Activated gamma-delta T cell (primary cell): ENCODE results near the gene TOP3B.
A peak's percentile ranks its signal among the peaks of the same experiment; 100 is the strongest.

Experiments
- DNase-seq: peaks from one replicate; lab custom pipeline; 2025; lab: John Stamatoyannopoulos, UW
- total RNA-seq, 2 donors: gene quantifications; one replicate each; lab custom pipeline; 2026; lab: John Stamatoyannopoulos, UW

The TOP3B gene, protein sequence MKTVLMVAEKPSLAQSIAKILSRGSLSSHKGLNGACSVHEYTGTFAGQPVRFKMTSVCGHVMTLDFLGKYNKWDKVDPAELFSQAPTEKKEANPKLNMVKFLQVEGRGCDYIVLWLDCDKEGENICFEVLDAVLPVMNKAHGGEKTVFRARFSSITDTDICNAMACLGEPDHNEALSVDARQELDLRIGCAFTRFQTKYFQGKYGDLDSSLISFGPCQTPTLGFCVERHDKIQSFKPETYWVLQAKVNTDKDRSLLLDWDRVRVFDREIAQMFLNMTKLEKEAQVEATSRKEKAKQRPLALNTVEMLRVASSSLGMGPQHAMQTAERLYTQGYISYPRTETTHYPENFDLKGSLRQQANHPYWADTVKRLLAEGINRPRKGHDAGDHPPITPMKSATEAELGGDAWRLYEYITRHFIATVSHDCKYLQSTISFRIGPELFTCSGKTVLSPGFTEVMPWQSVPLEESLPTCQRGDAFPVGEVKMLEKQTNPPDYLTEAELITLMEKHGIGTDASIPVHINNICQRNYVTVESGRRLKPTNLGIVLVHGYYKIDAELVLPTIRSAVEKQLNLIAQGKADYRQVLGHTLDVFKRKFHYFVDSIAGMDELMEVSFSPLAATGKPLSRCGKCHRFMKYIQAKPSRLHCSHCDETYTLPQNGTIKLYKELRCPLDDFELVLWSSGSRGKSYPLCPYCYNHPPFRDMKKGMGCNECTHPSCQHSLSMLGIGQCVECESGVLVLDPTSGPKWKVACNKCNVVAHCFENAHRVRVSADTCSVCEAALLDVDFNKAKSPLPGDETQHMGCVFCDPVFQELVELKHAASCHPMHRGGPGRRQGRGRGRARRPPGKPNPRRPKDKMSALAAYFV
- 53.6 to 55.9 reads per million in 2 donors for total RNA-seq

GRCh38 chr22:21982338-21982965 lies at the start of gene TOP3B:
Gene TOP3B, minus strand, starts transcription at chr22:21982787. Its CDS starts 7,078 bp downstream, at chr22:21975709.
- peak; percentile 51 for DNase-seq

DNA sequence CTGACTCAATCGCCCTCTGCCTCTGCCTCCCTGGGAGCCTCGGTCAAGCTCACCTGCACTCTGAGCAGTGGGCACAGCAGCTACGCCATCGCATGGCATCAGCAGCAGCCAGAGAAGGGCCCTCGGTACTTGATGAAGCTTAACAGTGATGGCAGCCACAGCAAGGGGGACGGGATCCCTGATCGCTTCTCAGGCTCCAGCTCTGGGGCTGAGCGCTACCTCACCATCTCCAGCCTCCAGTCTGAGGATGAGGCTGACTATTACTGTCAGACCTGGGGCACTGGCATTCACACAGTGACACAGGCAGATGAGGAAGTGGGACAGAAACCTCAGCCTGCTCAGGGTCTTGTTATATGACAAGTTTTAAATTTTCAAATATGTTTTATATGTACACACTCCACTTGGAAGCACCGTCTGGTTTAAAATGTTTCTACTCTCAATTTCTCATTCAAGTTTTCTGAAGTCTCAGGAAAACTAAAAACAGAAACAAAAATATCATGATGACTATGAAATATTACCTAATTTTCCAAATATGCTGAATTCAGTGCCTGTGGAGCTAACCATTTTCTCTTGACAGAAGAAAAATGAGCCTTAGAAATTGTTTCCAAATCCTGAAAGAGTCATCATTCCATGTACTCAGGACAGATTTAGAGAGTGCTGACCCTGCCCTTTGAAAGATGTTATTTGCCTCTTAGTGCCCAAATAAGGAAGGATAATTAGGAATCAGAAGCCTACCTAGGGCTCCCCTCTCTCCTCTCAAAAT lies 48.8 kb upstream of the TOP3B start:
- no peak for DNase-seq

GRCh38 chr22:22030493-22031182 lies 48.1 kb upstream of the TOP3B start:
- DNase-seq: no peak

DNA sequence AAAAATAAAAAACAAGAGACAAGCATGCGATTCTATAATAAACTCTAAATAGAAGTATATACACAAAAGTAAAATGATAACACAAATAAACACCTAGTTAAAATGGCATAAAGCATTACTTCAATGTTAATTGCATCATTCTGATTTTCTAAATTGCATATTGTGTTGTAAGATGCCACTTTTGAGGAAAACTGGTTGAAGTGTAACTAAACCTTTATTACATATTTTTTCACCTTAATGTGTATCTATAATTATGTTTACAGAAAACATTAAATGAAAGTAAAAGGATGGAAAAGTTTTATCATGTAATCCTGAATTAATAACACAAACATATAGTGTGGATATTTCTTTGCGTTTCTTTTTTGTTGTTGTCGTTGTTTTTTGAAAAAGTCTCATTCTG lies 45.4 kb upstream of the TOP3B start:
- DNase-seq: no peak

DNA sequence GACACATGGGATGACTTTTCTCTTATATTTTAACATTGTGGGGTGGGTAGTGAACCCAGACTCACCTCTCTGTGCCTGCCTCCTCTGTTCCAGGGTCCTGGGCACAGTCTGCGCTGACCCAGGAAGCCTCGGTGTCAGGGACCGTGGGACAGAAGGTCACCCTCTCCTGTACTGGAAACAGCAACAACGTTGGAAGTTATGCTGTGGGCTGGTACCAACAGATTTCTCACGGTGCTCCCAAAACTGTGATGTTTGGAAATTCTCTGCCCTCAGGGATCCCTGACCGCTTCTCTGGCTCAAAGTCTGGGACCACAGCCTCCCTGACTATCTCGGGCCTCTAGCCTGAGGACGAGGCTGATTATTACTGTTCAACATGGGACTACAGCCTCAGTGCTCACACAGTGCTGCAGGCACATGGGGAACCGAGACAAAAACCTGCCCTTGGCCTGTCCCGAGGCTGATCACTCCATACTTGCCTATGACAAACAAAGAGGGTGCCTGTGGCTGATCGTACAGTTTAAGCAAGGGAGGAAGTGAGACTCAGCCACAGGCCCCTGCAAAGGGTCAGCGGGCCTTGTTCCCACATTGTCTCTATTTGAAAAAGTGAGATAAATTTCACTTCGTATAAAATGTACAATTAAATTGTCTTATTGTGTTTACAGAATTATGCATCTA lies 43.7 kb upstream of the TOP3B start:
- DNase-seq: no peak

- DNase-seq: no peak
Measured at GRCh38 chr22:22025320-22026156, 43.0 kb upstream of the TOP3B start.

DNA sequence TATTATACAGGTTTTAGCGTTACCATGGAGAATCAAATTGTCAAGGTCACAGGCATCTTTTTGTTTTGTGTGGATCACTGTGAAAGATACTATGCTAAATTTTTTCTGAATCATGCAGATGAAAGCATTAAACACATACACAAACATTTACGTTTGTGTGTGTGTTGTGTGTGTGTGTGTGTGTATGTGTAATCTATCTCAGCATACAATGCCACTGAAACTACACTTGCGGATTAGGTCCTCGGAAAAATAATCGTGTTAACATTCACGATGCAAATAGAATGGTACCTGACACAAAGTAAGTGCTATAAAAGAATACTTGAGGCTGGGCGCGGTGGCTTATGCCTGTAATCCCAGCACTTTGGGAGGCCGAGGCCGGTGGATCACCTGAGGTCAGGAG lies 41.9 kb upstream of the TOP3B start:
- no peak for DNase-seq

DNA sequence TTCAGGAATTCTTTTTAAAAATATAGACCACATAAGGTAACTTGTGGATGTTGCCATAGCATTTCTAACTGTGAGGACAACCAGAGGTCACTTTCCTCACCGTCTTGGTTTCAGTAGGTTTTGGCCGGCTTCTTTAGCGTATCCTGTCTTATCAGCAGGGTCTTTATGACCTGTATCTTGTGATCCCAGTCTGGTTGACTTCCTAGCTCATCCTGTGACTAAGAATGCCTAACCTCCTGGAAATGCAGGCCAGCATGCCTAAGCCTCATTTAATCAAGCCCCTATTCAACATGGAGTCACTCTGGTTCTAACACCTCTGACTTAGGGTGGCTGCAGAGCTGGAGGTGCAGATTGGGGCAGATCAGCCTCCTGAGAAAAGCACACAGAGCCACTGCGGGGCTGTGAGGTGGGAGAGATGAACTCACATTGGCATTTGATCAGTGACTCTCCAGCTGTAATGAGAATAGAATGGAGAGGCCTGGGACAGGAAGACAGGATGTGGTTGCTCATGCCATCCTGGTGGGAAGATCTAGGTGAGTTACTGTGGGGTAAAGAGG lies 41.1 kb upstream of the TOP3B start:
- no peak for DNase-seq

DNA sequence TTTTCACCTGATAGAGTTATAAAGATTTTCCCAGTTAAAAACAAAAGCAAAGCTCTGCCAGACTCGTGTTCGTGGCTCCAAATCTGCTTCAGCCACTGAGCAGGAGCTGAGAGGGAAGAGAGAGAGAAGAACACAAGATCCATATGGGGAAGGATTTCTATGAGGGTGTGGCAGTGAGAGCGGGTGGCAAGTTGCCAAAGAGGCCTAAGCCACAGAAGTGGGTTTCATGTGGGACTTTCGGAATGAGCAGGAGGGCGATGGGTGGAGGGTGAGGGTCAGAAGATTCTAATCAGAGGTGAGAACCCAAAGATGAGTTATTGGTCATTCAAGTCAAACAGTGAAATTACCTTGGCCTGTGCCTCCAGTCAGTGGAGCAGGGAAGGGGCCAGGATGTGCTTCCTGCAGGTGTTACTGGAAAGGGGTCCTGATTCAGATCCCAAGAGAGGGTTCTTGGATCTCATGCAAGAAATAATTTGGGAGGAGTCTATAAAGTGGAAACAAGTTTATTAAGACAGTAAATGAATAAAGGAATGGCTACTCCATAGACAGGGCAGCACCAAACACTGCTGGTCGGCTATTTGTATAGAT lies 40.5 kb upstream of the TOP3B start:
- no peak for DNase-seq

DNA sequence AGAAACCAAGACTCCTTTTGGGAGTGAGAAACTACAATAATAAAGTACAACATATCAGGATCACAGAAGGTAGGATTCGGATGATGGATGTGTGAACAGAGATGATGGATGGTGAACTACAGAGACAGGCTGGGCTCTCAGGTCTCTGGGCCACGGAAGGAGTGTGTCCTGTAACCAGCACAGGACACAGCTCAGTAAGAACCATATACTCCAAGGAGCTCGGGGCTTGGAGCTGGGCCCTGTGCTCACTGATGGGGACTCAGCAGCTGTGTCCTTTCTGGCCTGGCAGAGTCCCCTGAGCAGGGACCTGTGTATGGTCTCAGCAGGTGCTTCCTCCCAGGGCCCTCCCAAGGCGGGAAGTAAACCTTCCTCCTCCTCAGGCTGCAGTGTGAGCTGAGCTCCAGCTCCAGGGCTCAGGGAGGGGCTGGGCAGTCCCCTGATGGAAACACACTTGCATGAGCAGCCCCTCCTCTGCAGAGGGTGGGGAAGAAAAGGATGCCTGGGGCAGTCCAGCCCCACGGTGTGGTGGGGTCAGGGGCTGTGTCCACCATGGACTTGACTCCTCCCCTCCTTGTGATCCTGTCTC lies 39.8 kb upstream of the TOP3B start:
- no peak for DNase-seq

- DNase-seq: no peak
Measured at GRCh38 chr22:22021162-22021750, 38.7 kb upstream of the TOP3B start.

- DNase-seq: no peak
Measured at GRCh38 chr22:22020425-22020852, 37.9 kb upstream of the TOP3B start.

GRCh38 chr22:22019659-22020424 lies 37.3 kb upstream of the TOP3B start:
- DNase-seq: no peak

DNA sequence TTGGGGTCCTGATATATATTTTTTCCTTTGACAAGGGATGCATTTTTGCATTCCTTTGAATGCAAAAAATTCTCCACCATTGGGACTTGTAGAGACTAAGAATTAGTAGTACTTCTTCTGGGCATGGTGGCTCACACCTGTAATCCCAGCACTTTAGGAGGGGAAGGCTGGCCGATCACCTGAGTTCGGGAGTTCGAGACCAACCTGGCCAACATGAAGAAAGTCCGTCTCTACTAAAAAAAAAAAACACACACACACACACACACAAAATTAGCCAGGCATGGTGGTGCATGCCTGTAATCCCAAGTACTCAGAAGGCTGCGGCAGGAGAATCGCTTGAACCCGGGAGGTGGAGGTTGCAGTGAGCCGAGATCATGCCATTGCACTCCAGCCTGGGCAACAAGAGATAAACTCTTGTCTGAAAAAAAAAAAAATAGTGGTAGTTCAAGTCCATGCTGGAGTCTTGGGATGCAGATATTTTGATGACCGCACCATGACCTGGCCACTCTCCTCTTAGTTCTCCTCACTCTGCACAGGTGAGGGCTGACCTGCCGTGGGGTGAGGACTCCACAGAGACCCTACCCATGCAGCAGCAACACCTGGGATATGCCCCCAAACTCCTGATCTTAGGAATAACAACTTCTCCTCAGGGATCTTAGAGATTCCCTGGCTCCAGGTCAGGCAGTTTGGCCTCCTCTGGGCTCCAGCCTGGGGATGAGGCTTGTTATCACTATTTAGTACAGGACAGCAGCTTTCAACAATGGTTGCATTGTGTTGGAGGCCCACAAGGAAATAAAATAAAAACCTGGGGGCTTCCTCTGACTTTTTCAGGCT lies 36.5 kb upstream of the TOP3B start:
- DNase-seq: no peak

DNA sequence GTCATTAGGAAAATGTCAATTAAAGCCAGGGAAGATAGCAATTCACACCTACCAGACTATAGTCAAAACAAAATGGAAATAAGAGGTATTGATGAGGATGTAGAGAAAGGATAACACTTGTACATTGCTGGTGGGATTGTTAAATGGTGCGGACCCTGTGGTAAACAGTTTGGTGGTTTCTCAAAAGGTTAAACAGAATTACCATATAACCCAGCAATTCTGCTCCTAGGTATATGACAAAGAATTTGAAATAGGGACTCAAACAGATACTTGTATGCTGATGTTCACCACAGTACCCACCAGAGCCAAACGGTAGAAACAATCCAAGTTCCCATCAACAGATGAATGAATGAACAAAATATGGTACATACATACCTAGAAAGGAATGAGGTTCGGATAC lies 33.0 kb upstream of the TOP3B start:
- no peak for DNase-seq

DNA sequence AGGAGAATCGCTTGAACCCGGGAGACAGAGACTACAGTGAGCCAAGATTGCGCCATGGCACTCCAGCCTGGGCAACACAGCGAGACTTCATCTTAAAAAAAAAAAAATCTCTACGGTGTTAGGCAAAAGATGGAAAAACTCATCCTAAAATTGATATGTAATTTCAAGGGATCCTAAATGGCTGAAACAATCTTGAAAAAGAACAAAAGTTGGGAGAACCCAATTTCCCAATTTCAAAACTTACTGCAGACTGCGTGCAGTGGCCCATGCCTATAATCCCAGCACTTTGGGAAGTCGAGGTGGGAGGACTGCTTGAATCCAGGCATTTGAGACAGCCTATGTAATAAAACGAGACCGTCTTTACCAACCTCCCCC lies 31.7 kb upstream of the TOP3B start:
- no peak for DNase-seq
